Measurements from ENCODE around the gene WNT9A. TPM values are rescaled to one million over a fixed set of nuclear protein-coding genes. Genes with fewer than 3 reads are reported as not detected.
A peak's percentile ranks its signal among the peaks of the same experiment; 100 is the strongest.

WNT9A gene
- total and polyA plus RNA-seq, 12 donors = 0.39 to 27.9 (median 3.8) TPM

GRCh38 chr1:227949954-227950734 is 2.4 kb upstream of the WNT9A start:
- intact Hi-C loops (cut with DNase I) = loop anchor here in 7 of 10 donors (5.0 to 10.0 kb wide), 7 partner anchors 63 to 468 kb away; partner anchors contain the start of gene ZNF678 (in 1 of the 7)
- TF ChIP-seq CTCF (IDR thresholded peaks at IDR 0.05) = no peak
- H3K27me3 ChIP-seq = peaks cover 0 to 55% (median 8%) of the 10 kb centered on the region in 7 donors
- DNase-seq = no peak
- no peak overlapping the region for H3K27ac ChIP-seq
- no peak for ATAC-seq
- no peaks in the 10 kb centered on the region for H3K36me3 ChIP-seq
- H3K9me3 ChIP-seq = peaks cover 0 to 8% (median 0%) of the 10 kb centered on the region in 11 donors
- H3K4me3 ChIP-seq = no peak overlapping the region
- WGBS, 2 donors = 93% methylated on average over 13 of the region's 13 CpGs
- peaks cover 5 to 39% (median 29%) of the 10 kb centered on the region in 9 donors for H3K4me1 ChIP-seq

GRCh38 chr1:227949341-227949921 is 1.7 kb upstream of the WNT9A start:
- ATAC-seq = no peak
- Histone ChIP-seq H3K4me3 (no peak overlapping the region), H3K4me1 (peaks cover 8 to 46% (median 29%) of the 10 kb centered on the region in 9 donors), H3K9me3 (peaks cover 0 to 2% (median 0%) of the 10 kb centered on the region in 11 donors), H3K27ac (no peak overlapping the region), H3K36me3 (no peaks in the 10 kb centered on the region), H3K27me3 (peaks cover 0 to 49% (median 4%) of the 10 kb centered on the region in 7 donors)
- no peak for TF ChIP-seq CTCF (IDR thresholded peaks at IDR 0.05)
- intact Hi-C loops (cut with DNase I) = loop anchor here in 7 of 10 donors (5.0 to 10.0 kb wide), 7 partner anchors 62 to 467 kb away; partner anchors contain the start of gene ZNF678 (in 1 of the 7)
- DNase-seq = no peak
- WGBS, 2 donors = 83 to 88% methylated on average over 11 of the region's 11 CpGs

GRCh38 chr1:227948493-227949260 is 945 bp upstream of the WNT9A start:
- Histone ChIP-seq H3K36me3 (no peaks in the 10 kb centered on the region), H3K4me1 (peaks cover 8 to 52% (median 29%) of the 10 kb centered on the region in 9 donors), H3K27me3 (peaks cover 0 to 44% (median 0%) of the 10 kb centered on the region in 7 donors), H3K9me3 (no peaks in the 10 kb centered on the region), H3K4me3 (peak overlapping the region; percentile 18 to 74 (median 60)), H3K27ac (peak overlapping the region in 5 of 10 donors; percentile 60 to 79 (median 71))
- DNase-seq (no peak), ATAC-seq (no peak)
- 25 to 27% methylated on average over 25 of the region's 25 CpGs for WGBS, 2 donors
- no peak for TF ChIP-seq CTCF (IDR thresholded peaks at IDR 0.05)
- intact Hi-C loops (cut with DNase I) = loop anchor here in 7 of 10 donors (5.0 to 10.0 kb wide), 7 partner anchors 61 to 466 kb away; partner anchors contain the start of gene ZNF678 (in 1 of the 7)

GRCh38 chr1:227947386-227947675 is 401 bp downstream of the WNT9A start:
- peaks cover 0 to 44% (median 0%) of the 10 kb centered on the region in 7 donors for H3K27me3 ChIP-seq
- intact Hi-C loops (cut with DNase I) = loop anchor here (2.0 to 10.0 kb wide), 10 partner anchors 60 to 467 kb away; partner anchors contain the start of gene ZNF678 (in 1 of the 10)
- peak overlapping the region; percentile 6 to 74 (median 60) for H3K4me3 ChIP-seq
- H3K9me3 ChIP-seq = no peaks in the 10 kb centered on the region
- ATAC-seq (peak in 2 of 8 donors; percentile 7 to 29), DNase-seq (no peak)
- H3K36me3 ChIP-seq = no peaks in the 10 kb centered on the region
- TF ChIP-seq CTCF (IDR thresholded peaks at IDR 0.05) = no peak
- 0 to 2% methylated on average over 28 to 36 of the region's 36 CpGs for WGBS, 2 donors
- H3K27ac ChIP-seq = peak overlapping the region in 8 of 10 donors; percentile 5 to 92 (median 90)
- peaks cover 8 to 61% (median 35%) of the 10 kb centered on the region in 9 donors for H3K4me1 ChIP-seq
